Choroid plexus epithelial cell (primary cell): ENCODE results near the gene IL4I1.

Experiments
- DNase-seq: peaks from one replicate; pipeline ENCODE4 v3.0.0-alpha.2; 2010; ENCODE audit warnings: low read depth
- H3K4me3 ChIP-seq: 2 replicates; pipeline ENCODE4 v1.5.1; 2011; ENCODE audit warnings: low read depth, mild to moderate bottlenecking, control low read depth, low read length, moderate library complexity
- TF ChIP-seq, protein P1 (sequence below): conservative IDR thresholded peaks from 2 replicates; pipeline ENCODE4 v1.5.1; 2011; ENCODE audit warnings: low read depth, mild to moderate bottlenecking, control low read depth, inconsistent platforms, low read length, moderate library complexity

Gene IL4I1

GRCh38 chr19:49877020-49877878 lies 19.4 kb downstream of the IL4I1 start, which contains the start of the genes AKT1S1 and TBC1D17:
Gene AKT1S1 (minus strand): TSS chr19:49877355. CDS start chr19:49873295, 4,060 bp downstream.
Gene TBC1D17 (plus strand): TSS chr19:49877702. CDS start chr19:49877724, 22 bp downstream.
- DNase-seq, result peak; percentile 100
- TF ChIP-seq, protein P1, sequence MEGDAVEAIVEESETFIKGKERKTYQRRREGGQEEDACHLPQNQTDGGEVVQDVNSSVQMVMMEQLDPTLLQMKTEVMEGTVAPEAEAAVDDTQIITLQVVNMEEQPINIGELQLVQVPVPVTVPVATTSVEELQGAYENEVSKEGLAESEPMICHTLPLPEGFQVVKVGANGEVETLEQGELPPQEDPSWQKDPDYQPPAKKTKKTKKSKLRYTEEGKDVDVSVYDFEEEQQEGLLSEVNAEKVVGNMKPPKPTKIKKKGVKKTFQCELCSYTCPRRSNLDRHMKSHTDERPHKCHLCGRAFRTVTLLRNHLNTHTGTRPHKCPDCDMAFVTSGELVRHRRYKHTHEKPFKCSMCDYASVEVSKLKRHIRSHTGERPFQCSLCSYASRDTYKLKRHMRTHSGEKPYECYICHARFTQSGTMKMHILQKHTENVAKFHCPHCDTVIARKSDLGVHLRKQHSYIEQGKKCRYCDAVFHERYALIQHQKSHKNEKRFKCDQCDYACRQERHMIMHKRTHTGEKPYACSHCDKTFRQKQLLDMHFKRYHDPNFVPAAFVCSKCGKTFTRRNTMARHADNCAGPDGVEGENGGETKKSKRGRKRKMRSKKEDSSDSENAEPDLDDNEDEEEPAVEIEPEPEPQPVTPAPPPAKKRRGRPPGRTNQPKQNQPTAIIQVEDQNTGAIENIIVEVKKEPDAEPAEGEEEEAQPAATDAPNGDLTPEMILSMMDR, result no peak
- peak within 1 kb of the TSS; percentile 100 for H3K4me3 ChIP-seq

DNA sequence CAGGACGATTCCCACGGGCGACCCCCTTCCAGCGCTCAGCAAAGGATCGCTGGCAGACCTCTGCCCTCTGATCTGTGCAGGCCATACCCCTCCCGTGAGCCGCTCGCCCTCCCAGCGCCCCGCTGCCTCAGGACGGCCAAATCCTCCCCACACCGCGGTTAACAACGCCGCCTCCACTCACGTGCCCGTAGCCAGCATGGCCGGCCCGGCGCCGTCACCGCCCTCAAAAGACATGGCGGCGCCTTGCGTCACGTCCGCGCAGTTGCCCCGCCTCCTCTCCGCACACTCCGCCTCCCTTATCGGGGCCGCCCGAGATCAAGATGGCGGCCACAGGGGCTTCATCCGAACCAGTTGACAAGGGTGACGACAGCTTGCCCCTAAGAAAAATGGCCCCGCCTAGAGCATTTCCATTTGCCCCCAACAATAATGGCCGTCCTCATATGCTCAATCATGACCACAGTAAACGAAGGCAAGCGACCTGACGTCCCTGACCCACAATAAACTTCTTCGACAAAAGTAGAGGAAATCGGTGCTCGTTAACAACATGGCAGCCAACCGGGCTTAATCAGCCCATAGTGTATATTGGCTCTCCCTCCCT lies 20.2 kb downstream of the IL4I1 start:
- TF ChIP-seq, protein P1, result no peak
- peak overlapping the region; percentile 100 for H3K4me3 ChIP-seq
- peak; percentile 100 for DNase-seq

DNA sequence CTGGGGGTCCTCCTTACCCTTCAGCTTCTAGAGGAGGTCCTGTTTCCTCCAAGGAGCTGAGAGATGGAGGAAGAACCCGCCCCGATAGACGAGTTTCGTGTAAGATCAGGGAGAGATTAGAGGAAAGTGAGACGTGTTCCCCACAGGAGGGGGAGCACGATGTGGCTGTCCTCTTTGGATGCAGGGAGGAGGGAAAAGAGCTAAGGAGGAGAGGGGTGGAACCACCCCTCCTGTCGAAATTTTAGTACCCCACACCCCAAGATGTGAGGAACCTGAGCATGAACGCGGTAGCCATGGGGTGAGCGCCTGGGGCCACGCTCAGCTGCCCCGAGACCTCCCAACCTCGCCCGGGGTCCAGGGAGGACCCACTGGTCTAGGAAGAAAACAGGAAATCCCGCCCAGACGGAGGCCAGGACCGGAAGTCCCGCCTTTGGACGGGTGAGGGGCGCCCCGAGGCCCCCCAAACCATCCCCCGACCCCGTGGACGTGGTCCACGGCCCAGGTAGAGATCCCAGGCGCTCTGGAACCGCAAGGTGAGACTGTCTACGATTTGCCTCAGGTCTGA lies 20.7 kb downstream of the IL4I1 start:
- DNase-seq, result peak; percentile 50
- TF ChIP-seq, protein P1, result no peak
- peak overlapping the region; percentile 100 for H3K4me3 ChIP-seq

DNA sequence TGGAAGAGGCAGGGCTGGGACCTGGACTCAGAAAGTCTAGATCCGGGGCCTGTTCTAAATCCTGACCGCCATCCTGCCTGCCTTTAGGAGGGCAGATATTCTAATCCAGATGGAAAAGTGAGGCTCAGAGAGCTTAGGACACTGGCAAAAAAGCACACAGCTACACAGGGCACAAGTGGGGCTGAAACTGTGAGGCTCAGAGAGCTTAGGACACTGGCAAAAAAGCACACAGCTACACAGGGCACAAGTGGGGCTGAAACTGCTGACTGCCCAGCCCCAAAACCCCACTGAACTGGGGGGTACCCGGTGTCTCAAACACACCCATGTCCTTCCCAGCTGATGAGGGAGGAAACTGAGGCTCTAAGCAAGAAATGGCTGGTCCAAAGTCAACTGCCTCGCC lies 21.5 kb downstream of the IL4I1 start:
- DNase-seq, result no peak
- H3K4me3 ChIP-seq, result peak overlapping the region; percentile 100
- TF ChIP-seq, protein P1, result no peak

DNA sequence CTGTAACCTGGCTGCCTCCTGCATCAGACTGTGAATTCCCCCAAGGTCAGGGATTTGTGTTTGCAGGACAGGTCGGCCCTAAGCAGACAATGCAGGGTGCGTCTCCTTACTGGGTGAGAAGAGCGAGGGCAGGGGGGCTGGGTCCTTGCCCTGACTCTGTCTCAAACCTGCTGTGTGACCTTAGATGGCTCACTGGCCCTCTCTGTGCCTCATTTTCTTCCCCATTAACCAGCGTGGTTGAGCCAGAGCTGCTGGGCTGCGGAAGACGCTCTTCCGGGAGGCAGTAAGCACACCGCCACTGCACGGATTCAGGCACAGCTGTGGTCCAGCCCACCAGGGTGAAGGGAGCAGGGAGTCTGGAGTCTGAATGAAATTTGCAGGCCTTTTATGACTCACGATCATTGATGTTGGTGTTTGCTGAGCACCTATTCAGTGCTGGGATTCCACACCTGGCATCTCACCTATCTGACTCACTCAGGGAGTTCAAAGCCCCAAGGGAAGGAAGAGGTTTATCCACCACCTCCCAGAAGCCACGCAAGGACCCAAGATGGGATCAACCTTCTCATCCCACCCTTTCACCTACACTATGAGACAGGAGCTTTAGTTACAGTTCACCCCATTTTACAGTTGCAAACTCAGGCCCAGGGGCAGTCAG lies 22.1 kb downstream of the IL4I1 start:
- DNase-seq, result no peak
- TF ChIP-seq, protein P1, result no peak
- no peak overlapping the region for H3K4me3 ChIP-seq

DNA sequence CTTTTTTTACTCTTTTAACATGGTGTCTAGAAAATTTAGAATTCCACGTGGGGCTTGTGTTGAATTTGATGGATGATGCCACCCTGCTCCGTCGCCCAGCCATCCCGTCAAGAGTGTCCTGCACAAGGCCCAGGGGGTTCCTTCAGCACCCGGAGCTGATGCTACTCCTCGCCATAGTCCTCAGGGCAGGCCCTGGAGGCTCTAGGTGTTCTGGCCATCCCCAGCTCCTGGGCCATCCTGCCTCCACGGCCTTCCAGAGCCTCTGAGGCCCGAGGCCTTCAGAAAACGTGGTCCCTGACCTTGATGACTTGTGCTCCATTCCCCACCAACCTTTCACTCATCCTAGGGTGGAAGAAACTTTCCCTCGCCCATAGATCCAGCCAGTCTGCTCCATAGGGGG lies 22.9 kb downstream of the IL4I1 start:
- TF ChIP-seq, protein P1, result no peak
- no peak for DNase-seq
- H3K4me3 ChIP-seq, result no peak overlapping the region
